Upper lobe of right lung (tissue), 1 donor: ENCODE results near the gene SLC5A9. TPM values are rescaled to one million over a fixed set of nuclear protein-coding genes. Genes with fewer than 3 reads are reported as not detected.

Experiments
- ATAC-seq: fragments of 200-7000 bp; cut with Tn5 transposase; one replicate; pipeline ENCODE4 v1.9.1; 2020; ENCODE audit warnings: mild to moderate bottlenecking, moderate library complexity
- DNase-seq: peaks from one replicate; pipeline ENCODE4 v3.0.0-alpha.2; 2020
- H3K27ac ChIP-seq: fragments of 200-600 bp; one replicate; pipeline ENCODE4 v1.8.0; 2022
- H3K27me3 ChIP-seq: fragments of 200-600 bp; one replicate; pipeline ENCODE4 v1.8.0; 2022; ENCODE audit warnings: mild to moderate bottlenecking
- H3K36me3 ChIP-seq: fragments of 200-600 bp; one replicate; pipeline ENCODE4 v1.8.0; 2022
- H3K4me1 ChIP-seq: fragments of 200-600 bp; one replicate; pipeline ENCODE4 v1.8.0; 2022
- H3K4me3 ChIP-seq: fragments of 200-600 bp; one replicate; pipeline ENCODE4 v1.8.0; 2022; ENCODE audit warnings: mild to moderate bottlenecking
- H3K9me3 ChIP-seq: fragments of 200-600 bp; one replicate; pipeline ENCODE4 v1.8.0; 2022
- intact Hi-C: fragments of 100-400 bp; cut with DNase I; formaldehyde crosslinking; loops from one replicate; pipeline ENCODE4 v1.11.0; 2022
- total RNA-seq: library from RNA; stranded (reverse); fragmentation: NEBNext Ultra II Directional; extraction: Animal tissue kit (Norgen Biotek cat#: 25700); gene quantifications from one replicate; pipeline ENCODE4 v1.2.1, GENCODE V29; 2021
- TF ChIP-seq, protein P1 (sequence below): fragments of 200-600 bp; IDR thresholded peaks from one replicate; pipeline ENCODE4 v1.8.0; 2022; ENCODE audit warnings: antibody characterized with exemption
- donor health status: DM: no; HTN: yes; CAD: no; lungs with severe emphysema.

SLC5A9 gene
- total RNA-seq, 1 donor from 2014 or later, result 4.7 TPM

DNA sequence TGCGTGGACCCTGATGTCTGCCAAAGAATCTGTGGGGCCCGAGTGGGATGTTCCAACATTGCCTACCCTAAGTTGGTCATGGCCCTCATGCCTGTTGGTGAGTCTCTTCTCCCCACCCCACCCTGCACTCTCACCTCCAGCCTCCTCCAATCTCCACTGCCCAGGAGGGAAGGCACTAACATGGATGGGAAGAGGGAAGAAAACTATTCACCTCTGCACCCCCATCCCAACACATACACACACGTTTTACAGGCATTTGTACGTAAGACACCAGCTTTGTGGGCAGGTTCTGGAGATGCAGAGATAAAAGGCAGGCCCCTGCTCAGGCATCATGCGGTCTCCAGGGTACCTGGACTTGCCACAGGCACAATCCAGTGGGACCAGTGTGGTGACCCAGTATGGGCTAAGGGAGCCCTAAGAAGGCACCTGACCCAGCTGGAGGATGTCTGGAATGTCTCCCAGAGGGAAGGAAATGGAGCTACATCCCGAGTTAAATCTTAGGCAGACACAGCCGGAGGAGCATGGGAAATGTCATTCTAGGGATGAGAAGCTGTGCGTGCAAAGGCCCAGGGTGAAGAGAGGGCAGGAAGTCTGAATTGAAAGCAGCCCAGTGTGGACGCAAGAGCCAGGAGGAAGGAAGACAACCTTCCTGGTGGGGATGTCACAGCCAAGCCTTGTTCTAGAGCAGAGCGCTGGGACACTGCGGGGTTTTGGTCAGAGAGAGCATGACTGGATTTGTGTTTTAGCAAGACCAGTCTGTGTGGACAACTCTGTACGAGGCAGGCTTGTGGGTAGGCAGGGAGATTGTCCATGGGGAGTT, 11.4 kb downstream of the SLC5A9 start:
- ATAC-seq (no peak), DNase-seq (no peak)
- no peak overlapping the region for H3K27ac ChIP-seq
- no peaks in the 10 kb centered on the region for H3K27me3 ChIP-seq
- no peaks in the 10 kb centered on the region for H3K36me3 ChIP-seq
- H3K4me3 ChIP-seq, result no peak overlapping the region
- intact Hi-C loops, result no loop called here
- H3K4me1 ChIP-seq, result no peaks in the 10 kb centered on the region
- H3K9me3 ChIP-seq, result no peaks in the 10 kb centered on the region
- TF ChIP-seq, protein P1, sequence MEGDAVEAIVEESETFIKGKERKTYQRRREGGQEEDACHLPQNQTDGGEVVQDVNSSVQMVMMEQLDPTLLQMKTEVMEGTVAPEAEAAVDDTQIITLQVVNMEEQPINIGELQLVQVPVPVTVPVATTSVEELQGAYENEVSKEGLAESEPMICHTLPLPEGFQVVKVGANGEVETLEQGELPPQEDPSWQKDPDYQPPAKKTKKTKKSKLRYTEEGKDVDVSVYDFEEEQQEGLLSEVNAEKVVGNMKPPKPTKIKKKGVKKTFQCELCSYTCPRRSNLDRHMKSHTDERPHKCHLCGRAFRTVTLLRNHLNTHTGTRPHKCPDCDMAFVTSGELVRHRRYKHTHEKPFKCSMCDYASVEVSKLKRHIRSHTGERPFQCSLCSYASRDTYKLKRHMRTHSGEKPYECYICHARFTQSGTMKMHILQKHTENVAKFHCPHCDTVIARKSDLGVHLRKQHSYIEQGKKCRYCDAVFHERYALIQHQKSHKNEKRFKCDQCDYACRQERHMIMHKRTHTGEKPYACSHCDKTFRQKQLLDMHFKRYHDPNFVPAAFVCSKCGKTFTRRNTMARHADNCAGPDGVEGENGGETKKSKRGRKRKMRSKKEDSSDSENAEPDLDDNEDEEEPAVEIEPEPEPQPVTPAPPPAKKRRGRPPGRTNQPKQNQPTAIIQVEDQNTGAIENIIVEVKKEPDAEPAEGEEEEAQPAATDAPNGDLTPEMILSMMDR, result no peak

GRCh38 chr1:48235652-48236051, 13.1 kb downstream of the SLC5A9 start:
- Histone ChIP-seq H3K36me3 (no peaks in the 10 kb centered on the region), H3K4me3 (no peak overlapping the region), H3K27ac (no peak overlapping the region), H3K4me1 (no peaks in the 10 kb centered on the region), H3K9me3 (no peaks in the 10 kb centered on the region), H3K27me3 (no peaks in the 10 kb centered on the region)
- intact Hi-C loops, result no loop called here
- ATAC-seq (no peak), DNase-seq (no peak)
- TF ChIP-seq, protein P1, result no peak

DNA sequence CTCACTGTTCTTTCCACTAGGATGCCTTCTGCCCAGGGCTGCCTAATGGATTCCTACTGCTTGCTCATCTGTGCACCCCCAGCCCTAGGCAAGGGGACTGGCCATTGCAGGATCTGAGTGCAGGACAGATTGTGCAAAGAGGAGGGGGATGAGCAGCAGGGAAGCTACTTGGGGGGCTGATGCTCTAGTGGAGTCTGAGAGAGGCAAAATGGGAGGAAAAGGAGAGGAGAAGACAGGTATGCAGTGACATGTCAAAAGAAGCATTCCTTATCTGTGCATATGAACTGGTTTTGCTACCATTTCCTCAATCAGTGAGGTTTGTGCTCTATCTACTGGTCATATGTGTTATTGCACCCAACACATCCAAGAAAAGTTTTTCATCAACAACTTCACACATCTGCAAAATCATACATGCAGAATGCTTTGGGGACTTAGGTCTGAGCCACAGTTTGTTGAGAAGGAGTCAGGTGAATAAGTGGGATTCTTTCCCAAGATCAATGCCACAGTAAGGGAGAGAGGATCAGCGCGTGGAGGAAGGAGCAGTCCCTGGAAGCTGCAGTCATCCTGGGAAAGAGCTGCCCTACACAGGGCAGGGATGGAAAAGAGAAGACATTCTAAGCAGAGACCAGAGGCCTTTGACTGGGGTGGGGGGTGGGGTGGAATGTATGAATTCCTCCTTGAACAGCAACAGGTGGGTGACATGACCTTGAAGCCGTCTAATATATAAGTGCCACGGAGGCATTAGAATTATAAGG, 14.4 kb downstream of the SLC5A9 start:
- Histone ChIP-seq H3K4me1 (no peaks in the 10 kb centered on the region), H3K27me3 (no peaks in the 10 kb centered on the region), H3K9me3 (no peaks in the 10 kb centered on the region), H3K4me3 (no peak overlapping the region), H3K36me3 (no peaks in the 10 kb centered on the region), H3K27ac (no peak overlapping the region)
- peak; percentile 76 for ATAC-seq
- TF ChIP-seq, protein P1, result peak; percentile 65
- no peak for DNase-seq
- intact Hi-C loops, result no loop called here

- Histone ChIP-seq H3K9me3 (no peaks in the 10 kb centered on the region), H3K4me3 (no peak overlapping the region), H3K27me3 (no peaks in the 10 kb centered on the region), H3K27ac (no peak overlapping the region), H3K4me1 (no peaks in the 10 kb centered on the region), H3K36me3 (no peaks in the 10 kb centered on the region)
- DNase-seq, result no peak
- TF ChIP-seq, protein P1, result no peak
- no peak for ATAC-seq
- intact Hi-C loops, result no loop called here
These were observed 19.7 kb downstream of the SLC5A9 start for GRCh38 chr1:48242141-48242736.

- intact Hi-C loops, result no loop called here
These were observed 22.6 kb downstream of the SLC5A9 start for GRCh38 chr1:48245106-48245505.

More at GRCh38 chr1:48245106-48245505, 22.6 kb downstream of the SLC5A9 start:
- H3K9me3 ChIP-seq, result no peaks in the 10 kb centered on the region
- no peaks in the 10 kb centered on the region for H3K36me3 ChIP-seq
- no peaks in the 10 kb centered on the region for H3K27me3 ChIP-seq
- no peak for DNase-seq
- H3K4me1 ChIP-seq, result no peaks in the 10 kb centered on the region
- H3K4me3 ChIP-seq, result no peak overlapping the region
- peak; percentile 88 for ATAC-seq
- peak overlapping the region; percentile 33 for H3K27ac ChIP-seq
- TF ChIP-seq, protein P1, result no peak
